GM18505 (cell line): ENCODE measurements around the gene NFATC3.

Source experiments
- ATAC-seq: cut with Tn5 transposase; IDR thresholded peaks from one replicate; pipeline ENCODE4 v1.9.1; 2021; ENCODE audit not compliant: unreplicated experiment
- POLR2A ChIP-seq: IDR thresholded peaks from 4 replicates; pipeline ENCODE4 v1.6.1; 2011; ENCODE audit warnings: borderline replicate concordance; ENCODE audit not compliant: insufficient read depth, insufficient read length; ENCODE audit errors: extremely low read depth

NFATC3 gene

GRCh38 chr16:68233085-68233834 lies 148.1 kb downstream of the NFATC3 start:
- no peak for TF ChIP-seq POLR2A
- ATAC-seq = no peak

- ATAC-seq = no peak
- no peak for TF ChIP-seq POLR2A
Observed at GRCh38 chr16:68233835-68234187, 148.6 kb downstream of the NFATC3 start.

GRCh38 chr16:68234188-68235107 lies 149.3 kb downstream of the NFATC3 start:
- no peak for TF ChIP-seq POLR2A
- ATAC-seq = no peak

GRCh38 chr16:68235108-68235886 lies 150.1 kb downstream of the NFATC3 start:
- no peak for ATAC-seq
- TF ChIP-seq POLR2A = no peak

DNA sequence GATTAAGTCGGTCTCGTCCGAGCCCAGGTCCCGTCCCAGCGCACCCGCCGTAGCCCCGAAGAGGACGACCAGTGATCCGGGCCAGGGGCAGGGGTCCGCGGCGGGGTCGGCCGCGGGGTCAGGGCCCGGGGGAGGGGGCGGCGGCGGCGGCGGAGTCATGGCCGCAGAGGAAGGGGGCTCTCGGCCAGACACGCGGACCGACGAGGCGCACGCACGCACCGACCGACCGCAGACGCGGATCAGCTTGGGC lies 150.6 kb downstream of the NFATC3 start, which contains the start of gene ESRP2:
TSS of gene ESRP2 (minus strand) at position 241 of the 250 bp plus-strand sequence. CDS start at position 159, 82 bp downstream.
- TF ChIP-seq POLR2A = no peak
- ATAC-seq = no peak

DNA sequence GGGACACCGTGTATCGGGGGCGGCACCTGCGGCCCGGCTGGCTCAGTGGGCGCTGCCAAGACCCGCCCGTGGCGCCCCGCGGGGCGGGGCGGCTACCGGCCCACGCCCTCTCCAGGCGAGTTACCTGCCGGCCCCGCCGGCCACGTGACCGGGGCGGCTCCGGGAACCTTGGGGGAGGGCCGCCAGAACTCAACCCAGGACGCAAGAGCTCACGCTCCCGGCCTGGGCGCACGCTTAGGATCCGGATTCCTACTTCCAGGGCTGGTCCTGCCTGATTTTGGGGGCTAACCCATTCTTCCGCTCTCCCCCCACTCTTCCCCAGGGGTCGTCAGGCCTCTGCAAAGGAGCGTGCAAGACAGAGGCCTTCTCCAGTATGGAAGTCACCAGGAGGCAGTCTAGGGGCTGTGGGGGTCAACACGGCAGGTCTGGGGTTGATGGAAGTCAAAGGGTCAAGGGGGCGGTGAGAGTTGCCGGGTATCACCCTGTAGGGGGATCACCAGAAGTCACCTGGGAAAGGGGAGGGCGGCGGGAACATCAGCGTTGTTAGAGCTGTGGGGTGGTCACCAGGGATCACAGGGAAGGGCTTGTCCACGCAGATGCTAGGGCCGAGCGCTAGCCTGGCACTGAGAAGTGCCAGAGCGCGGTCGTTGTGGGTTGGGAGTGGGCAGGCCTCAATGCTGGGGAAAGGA lies 151.1 kb downstream of the NFATC3 start:
- no peak for ATAC-seq
- peak; percentile 30 for TF ChIP-seq POLR2A

DNA sequence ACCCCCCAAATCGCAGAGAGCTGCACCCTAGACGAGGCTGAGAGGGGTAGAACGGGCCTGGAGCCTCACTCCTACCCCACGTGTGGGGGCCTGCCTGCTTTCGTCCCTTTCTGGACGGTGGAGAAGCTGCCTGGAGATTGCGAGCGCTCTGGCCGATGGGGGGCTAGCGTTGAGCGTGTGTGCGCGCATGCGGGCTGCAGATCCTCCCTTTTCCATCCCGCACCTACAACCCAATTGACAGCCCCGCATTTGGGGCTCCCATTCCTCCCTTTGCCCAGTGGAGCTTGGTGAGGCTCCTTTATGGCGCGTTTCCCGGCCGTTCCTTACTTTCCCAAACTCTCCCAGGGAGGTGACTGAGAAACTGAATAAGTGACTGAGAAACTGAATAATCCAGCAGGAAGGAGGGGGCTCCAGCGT lies 151.7 kb downstream of the NFATC3 start:
- no peak for TF ChIP-seq POLR2A
- no peak for ATAC-seq

DNA sequence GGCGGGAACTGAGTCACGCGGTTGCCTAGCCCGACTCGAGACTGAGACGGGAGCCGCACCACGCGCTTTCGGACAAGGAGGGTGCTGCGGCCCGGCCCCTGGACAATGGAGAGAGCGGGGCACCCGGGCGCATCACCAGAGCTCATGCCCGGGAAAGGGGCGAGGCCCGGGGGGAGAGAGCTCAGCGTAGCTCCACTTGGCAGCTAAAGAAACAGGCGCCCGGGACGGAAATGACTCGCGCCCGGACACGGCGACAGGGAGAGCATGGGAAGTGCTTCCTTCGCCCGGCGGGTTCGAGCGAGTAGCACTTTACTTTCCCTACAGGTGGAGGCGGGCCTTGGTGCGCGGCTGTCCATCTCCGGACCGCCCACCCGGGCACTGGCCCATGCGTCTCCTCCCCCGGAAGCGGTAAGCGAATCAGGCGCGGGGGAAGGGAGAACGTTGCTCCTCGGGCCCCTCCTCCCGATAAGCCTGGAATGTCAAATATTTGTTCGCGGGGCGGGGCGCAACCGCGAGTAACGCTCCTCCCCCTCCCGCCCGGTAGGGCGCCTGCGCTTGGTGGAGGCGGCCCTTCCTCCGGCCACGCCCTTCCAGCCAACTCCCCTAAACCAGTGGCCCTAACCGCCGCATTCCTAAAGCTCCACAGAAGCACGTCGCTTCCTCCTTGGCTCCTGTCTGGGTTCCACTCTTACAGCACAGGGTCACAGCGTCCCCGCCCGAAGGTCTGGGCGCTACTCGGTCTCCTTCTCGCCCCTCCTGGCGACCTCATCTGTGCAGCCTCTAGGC lies 152.3 kb downstream of the NFATC3 start:
- TF ChIP-seq POLR2A = peak; percentile 77

GRCh38 chr16:68238029-68238345 lies 152.8 kb downstream of the NFATC3 start:
- ATAC-seq = no peak
- no peak for TF ChIP-seq POLR2A

More for the DNA sequence above, 152.3 kb downstream of the NFATC3 start:
- peak; percentile 73 for ATAC-seq

- no peak for ATAC-seq
Observed at GRCh38 chr16:68242085-68242484, 156.9 kb downstream of the NFATC3 start.

GRCh38 chr16:68242926-68243858 lies 158.0 kb downstream of the NFATC3 start:
- ATAC-seq = no peak
- no peak for TF ChIP-seq POLR2A

More at GRCh38 chr16:68242085-68242484, 156.9 kb downstream of the NFATC3 start:
- no peak for TF ChIP-seq POLR2A
